ENCODE results near the gene FADS2. TPM values are rescaled to one million over a fixed set of nuclear protein-coding genes. Genes with fewer than 3 reads are reported as not detected.

The FADS2 gene
- total RNA-seq, 1 experiment from 2014 or later, result not detected

DNA sequence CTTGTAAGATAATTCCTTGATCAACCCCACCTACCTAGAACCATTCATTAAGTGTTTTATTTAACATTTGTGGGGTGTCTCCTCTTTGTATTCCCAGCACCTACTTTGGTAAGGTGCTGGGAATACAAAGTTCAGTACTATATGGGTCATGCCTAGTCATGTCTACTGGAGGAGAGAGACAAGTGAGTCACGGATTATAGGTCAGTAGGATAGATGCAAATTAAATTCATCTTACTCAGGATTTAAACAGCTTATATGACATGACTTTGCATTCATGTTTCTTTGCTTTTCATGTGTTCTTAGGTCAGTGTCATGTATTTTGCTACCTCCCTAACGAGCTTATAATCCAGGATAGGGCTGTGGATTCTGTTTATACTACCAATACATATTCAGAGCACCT is 7.9 kb upstream of the FADS2 start:
- no peak for DNase-seq (ENCODE audit: low spot score)

DNA sequence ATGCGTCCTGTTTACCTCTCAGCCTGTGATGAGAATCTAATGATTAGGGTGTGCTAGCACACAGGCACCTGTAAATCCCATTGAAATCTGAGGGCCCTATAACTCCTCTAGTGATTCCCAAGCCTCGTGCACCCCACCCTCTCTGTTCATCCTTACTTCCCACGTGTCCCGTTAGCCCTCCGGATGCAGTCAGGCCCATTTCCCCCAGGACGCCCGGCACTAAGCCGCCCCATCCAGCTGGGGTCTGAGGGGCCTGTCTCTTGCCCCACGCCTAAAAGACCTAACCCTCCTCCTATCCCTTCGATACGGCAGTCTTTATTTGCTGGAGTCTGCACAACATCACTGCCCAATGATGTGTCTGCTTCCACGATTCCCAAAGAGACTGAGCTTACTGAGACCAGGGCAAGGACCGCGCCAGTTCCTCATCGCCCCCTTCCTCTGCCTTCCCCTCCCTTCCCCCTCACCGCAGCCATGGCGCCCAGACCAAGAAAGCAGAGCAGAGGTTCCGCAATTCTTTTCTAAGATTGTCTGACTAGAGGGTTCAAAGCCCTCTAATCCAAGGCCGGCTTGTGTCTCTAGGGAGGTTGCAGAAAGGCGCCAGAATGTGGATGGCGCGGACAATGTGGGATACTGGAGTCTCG is 1.1 kb upstream of the FADS2 start:
- no peak for DNase-seq (ENCODE audit: low spot score)

DNA sequence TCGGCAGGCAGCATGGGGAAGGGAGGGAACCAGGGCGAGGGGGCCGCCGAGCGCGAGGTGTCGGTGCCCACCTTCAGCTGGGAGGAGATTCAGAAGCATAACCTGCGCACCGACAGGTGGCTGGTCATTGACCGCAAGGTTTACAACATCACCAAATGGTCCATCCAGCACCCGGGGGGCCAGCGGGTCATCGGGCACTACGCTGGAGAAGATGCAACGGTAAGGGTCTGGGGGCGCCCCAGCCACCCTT is 204 bp downstream of the FADS2 start:
- no peak for DNase-seq (ENCODE audit: low spot score)

DNA sequence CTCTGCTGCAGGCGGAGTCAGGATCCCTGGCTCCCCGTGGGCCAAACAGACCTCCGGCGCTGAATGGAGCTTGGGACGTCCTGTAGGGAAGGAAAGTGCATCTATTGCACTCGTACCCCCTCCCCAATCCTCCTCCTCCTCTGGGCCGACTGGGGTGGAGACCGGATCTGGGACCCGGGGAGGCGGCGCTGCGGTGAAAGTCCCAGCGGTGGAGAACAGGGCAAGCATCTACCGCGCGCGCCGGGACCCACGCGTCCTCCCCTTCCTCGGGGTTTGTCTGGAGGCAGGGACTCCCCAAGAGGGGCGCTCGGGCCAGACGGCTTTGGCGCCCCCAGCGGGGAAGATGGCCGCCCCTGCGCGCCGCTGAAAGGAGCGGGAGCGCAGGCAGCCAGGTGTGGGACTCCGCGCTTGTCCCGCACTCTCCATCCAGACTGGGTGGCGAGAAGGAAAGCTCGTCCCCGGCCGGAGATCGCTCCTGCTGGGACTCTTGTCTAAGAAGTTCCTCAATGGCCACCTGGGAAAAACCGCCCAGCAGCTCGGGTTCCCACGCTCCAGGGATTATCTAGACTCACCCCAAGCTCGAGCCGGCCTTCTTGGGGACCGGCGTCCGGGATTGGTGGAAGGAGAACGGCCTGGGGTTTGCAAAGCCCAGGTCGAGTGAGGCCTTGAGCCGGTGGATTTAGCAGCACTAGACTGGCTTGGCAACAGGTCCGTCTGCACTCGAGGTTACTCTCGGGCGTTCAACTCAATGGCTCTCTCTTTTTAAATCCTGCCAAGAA is 718 bp downstream of the FADS2 start:
- no peak for DNase-seq (ENCODE audit: low spot score)

DNA sequence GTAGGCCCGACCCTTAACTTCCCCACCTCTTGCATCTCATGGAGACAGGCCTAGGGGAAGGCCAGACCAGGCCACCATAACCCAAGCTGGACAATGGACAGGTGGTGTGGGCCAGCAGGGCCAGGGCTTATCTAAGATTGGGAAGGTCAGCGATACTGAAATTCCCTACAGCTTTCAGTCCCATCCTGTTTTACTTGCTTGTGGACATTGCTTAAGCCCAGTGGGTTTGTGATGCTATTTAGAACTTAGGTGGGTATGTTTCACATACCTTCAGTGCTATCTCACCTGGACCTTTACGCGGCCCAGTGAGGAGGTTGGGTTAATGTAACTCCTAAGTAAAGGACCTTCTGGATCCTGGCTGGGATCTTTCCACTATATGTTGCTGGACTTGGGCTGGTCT is 1.7 kb downstream of the FADS2 start:
- no peak for DNase-seq (ENCODE audit: low spot score)

DNA sequence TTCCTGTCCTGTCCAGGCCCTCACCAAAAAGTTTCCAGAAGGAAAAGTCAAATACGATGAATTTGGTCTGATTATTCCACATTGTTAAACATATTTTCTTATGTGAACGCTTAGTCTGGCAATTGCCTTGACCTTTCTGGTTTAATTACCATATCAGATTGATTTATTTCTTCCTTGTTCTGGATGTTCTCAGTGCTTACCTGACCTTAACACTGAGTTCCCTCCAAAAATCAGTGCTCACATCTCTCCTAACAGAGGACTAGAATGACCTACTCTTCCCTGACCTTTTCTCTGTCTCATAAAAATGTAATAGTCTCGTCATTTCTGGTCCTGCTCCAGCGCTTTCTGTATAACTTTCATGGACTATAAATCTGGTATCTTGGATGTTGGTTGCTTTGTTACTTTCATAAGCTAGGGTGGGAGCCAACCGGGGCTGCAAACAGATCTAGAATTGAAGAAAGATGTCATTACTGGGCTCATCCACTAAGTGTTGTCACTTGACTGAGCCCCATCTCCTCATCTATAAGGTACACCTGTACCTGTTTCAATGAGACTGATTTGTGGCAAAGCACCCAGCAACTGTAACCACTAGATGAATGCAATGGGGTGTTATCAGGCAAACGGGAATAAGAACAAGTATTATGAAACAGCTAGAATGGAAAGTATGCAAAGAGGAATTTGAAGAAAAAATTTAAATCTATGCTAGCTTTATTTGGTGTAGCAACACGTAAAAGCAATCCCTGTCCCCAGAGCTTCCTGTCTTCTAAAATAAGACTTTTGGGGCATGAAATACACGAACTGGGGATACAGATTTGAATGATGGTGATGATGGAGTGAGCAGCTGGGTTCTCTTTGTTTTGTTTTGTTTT is 2.4 kb downstream of the FADS2 start:
- no peak for DNase-seq (ENCODE audit: low spot score)

DNA sequence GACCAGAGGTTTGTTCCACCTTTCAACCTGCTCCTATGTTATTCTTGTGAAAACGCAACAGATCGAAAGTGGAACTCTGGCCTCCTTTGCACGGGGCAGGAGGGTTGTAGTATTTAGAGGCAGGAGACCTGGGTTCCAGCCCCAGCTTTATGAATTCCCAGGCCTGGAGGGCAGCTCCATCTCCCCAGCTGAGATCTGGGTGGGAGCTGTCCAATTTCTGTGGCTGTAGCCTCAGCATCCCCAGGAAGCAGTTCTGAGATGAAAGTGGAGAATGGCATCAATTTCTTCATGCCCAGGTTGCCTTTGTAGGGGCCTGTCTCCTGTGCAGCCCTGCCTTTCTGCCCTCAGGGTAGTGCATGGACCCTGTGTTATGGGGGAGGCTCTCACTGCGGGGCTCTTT is 4.1 kb downstream of the FADS2 start:
- no peak for DNase-seq (ENCODE audit: low spot score)

DNA sequence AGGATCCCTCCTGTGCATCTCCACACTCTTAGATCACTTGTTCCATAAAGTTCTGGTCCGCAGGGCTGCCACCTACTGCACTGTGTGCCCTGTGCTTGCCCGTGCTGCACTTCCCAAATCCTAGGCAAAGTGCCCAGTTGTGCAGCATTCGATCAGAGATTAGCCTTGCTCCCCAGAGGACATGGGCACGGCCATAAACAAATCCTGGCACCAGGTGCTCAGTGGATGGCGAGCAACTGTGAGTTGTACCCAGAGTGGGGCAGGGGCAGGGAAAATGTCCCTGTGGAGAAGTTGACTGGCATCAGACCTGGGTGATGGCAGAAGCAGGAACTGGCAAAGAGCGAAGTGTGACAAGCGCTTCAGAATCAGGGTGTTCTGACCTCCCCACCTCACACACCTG is 4.7 kb downstream of the FADS2 start:
- no peak for DNase-seq (ENCODE audit: low spot score)

DNA sequence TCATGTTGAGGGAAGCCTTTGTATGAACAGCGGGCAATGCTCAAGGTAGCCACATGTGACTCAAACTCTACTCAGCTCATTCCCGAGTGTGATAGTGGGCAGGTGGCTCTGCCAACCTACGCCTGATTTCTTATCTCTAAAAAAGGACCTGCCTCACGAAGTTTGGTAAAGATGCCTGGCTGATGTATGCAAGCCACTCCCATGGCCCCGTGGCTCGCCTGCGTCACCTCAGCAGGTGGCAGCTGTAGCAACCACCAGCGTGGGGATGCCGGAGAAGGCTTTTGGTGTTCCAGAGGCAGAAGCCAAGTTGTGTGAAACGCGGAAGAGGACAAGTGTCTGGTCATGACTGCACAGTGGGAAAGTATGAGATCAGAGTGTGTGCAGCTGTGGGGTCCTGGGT is 5.4 kb downstream of the FADS2 start:
- no peak for DNase-seq (ENCODE audit: low spot score)

DNA sequence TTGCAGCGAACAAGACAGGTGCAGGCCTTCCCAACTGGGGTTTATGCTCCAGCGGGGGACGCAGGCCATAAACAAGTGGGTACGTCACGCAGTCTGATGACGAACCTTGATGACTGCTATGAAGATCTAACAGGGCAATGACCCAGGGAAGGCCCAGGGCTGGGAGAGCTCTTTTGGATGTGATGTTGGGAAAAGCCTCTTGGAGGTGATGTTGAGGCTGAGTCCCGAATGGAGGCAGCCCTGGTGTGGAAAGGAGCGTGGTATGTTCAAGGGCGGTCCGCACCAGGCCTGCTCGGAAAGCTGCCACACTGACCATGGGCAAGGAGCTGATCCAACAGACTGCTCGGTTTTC is 5.8 kb downstream of the FADS2 start:
- DNase-seq (ENCODE audit: low spot score), result no peak

DNA sequence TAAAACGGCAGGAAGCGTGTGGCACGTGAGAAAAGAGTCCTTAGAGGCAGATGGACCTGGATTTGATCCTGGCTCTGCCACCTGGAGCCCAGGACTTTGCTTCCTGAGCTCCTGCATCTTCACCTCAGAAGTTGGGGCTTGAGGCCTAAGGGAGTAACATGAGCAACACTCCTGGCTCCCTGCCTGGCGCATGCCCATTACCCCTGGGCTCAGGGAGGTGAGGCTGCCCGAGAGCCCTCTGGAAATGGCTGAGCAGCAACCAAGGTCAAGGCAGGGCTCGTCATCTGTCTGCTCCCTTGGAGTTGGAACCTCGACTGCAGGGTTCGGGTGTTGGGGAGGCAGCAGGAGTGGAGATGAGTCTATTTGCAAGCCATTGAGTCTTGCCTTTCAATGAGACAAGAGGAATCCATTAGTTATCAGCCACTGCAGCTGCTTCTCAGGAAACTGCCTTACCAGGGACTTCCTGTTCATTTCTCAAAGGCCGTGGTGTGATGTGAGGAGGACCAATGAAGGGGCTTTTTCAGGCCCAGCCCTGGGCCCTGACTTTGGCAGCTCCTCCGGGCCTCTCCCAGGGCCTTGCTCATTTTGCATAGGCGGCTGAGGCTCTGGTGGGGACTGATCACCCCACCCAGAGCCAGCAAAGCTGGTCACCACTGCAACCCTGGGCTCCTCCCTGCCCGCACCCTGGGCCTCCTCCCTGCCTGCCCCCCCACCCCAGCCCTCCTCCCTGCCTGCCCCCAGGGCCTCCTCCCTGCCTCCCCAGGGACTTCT is 6.4 kb downstream of the FADS2 start:
- DNase-seq (ENCODE audit: low spot score), result no peak

DNA sequence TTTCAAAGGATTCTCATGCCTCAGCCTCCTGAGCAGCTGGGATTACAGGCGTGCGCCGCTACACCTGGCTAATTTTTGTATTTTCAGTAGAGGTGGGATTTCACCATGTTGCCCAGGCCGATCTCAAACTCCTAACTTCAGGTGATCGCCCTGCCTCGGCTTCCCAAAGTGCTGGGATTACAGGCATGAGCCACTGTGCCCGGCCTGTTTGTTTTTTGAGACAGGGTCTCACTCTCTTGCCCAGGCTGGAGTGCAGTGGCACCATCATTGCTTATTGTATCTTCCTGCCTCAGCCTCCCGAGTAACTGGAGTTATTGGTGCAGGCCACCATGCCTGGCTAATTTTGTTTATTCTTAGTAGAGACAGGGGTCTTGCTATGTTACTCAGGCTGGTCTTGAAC is 8.1 kb downstream of the FADS2 start:
- no peak for DNase-seq (ENCODE audit: low spot score)

DNA sequence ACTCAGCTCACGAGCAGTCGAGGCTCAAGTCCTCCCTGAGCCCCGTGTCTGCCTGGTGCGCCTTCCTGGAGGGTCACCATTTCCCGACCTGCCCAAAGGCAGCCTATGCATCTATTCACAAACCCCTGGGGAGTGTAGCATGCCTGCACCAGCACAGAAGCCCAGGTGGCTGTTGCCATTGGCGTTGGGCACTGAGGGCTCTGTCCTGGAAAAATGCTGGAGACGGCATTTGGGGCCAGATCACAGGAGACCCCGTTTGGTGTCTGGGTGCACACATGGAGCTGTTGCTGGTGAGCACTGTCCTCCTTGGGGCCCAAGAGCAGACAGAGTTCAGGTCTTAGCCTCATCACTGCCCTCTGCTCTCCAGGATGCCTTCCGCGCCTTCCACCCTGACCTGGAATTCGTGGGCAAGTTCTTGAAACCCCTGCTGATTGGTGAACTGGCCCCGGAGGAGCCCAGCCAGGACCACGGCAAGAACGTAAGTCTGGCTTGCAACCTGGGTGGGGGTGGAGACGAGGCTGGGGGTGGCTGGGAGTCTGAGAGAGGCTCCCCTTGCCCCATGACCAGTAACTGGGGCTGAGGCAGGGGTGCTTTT is 9.4 kb downstream of the FADS2 start:
- DNase-seq (ENCODE audit: low spot score), result no peak

DNA sequence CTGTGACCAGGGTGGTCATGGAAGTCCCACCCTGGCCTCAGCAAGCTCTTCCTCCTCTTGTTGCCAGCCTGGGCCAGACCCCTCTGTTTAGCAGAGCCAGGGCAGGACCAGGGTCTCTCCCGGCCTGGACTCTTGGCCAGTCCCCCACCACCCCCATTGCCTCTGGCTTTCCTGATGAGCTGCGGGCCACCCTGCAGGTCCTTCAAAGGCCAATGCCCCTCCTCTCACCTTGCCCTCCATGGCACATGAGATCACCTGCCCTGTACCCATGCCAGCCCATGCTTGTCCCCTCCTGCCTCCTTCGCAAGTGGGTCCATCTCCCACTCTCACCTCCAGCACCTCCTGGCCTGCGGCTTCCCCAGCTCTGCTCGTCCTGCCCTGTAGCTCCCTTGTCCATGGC is 10.4 kb downstream of the FADS2 start:
- DNase-seq (ENCODE audit: low spot score), result no peak

DNA sequence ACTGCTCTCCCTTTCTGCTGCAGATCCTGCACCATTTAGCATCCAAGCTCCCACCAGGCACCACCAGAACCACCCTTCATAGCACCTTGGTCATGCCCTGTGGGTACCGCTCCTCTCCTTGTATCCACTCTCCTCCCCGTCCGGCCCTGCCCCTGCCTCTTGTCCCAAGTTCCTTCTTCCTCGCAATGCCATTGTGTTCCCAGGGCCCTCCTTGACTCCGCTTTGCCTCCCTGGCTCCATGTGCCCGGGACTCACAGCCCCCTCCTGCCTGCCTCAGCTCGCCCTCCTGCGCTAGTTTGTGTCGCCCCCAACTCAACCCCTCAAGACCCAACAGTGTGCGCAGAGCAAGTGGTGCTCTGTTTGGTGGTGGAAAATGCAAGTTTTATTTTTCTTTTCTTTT is 10.8 kb downstream of the FADS2 start:
- no peak for DNase-seq (ENCODE audit: low spot score)

DNA sequence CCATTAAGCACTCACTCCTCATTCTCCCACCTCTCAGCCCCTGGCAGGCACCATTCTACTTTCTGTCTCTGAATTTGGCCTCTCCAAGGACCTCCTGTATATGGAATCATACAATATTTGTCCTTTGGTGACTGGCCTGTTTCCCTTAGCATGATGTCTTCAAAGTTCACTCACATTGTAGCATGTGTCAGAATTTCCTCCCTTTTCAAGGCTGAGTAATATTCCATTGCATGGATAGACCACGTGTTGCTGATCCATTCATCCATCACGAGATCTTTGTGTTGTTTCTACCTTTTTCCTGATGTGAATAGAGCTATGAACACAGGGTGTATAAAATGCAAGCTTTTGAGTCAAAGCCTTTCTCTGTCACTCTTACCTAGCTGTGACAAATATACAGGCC is 11.6 kb downstream of the FADS2 start:
- no peak for DNase-seq (ENCODE audit: low spot score)

DNA sequence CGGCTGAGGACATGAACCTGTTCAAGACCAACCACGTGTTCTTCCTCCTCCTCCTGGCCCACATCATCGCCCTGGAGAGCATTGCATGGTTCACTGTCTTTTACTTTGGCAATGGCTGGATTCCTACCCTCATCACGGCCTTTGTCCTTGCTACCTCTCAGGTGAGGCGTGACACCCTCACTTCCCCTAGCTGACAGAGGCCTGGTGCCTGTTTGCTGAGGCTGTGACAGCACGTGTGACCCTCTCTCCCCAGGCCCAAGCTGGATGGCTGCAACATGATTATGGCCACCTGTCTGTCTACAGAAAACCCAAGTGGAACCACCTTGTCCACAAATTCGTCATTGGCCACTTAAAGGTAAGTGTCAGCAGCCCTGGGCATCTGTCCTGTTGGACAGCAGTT is 12.3 kb downstream of the FADS2 start:
- DNase-seq (ENCODE audit: low spot score), result no peak

DNA sequence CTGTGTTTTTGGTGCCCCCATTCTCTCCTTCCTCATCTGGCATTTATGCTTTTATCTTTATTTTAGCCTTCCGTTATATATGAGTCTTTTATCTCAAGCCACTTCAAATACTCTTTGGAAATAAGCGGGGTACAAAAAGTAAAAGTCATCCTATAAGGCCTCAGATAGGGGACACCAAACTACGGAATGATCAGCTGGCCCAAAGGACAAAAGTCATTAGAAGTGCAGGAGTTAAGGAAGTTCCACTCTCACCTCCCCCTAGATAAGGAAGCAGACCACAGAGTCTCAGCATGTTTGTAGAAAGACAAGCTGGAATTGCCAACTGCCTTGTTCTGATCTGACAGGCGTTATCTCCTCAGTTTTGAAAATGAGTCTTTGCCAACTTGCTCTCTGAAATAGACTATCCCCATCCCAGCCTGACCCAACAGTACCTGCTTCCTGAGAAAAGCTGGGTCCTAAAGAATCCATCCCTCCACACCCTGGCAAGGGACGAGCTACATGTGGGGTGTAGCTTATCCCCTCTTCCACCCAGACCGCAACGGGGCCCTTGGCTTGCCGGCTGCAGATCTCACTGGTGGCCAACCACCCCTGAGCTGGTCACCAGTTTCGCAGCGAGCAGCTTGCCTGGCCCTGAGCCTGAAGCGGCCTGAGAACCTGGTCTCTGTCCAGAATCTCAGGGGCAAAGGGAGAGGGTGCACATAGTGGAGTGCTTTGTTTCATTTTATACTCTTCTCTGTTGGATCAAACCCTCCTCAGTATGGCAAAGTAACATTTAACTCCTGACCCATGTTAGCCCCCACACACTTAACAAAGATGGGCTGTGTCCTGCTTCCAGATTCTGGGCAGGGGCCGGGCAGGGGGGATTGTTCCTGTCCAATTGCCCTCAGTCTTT is 13.8 kb downstream of the FADS2 start:
- DNase-seq (ENCODE audit: low spot score), result no peak

DNA sequence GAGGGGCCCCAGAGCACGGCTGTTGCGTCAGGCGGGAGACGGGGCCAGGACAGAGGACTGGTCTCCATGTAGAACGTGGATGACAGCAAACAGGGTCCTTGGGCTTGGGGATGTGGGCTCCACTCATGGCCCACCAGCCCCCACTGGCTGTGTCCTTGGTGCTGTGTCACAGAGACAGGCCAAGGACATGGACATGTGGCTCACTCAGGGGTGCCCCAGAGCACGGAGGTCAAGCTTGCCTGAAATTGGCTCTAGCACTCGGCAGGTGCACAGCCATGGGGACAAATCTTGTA is 14.4 kb downstream of the FADS2 start:
- no peak for DNase-seq (ENCODE audit: low spot score)

DNA sequence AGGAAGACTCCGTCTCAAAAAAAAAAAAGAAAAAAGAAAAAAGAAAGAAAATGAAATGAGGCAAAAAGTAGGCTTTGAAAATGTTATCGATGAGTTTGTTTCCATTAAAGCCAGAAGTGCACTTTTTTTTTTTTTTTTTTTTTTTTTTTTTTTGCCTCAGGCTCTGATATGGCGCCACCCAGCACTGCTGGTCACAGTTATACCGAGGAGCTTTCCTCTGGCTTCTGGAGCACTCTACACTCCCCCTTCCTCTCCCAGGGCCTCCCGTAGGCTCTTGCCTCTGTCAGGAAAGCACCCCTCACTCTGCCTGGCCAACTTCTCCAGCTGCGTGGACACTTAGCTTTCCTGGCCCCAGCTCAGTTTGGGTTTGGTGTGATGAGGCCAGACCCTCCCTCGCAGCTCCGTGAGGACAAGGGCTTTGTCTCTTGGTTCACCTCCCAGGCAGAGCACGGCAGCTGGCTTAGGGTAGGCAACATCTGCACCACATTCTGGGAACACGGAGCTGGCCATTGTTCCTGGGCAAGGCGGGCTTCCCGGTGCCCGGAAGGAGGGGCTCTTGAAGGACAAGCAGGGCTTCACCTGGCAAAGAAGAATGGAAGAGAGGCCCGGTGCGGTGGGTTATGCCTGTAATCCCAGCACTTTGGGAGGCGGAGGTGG is 16.9 kb downstream of the FADS2 start:
- DNase-seq (ENCODE audit: low spot score), result no peak

Data from HT-29 (cell line).